HuH-7.5 (cell line): ENCODE measurements around the gene RAD51B.
A peak's percentile ranks its signal among the peaks of the same experiment; 100 is the strongest.
"Not testable (repeated sequence)": the region's sequence is repeated elsewhere in the genome, so short reads cannot be mapped to it uniquely, and the experiment has no call there.

Experiments used
- DNase-seq: peaks from one replicate; pipeline ENCODE4 v3.0.0; 2011; ENCODE audit warnings: low spot score

RAD51B gene

DNA sequence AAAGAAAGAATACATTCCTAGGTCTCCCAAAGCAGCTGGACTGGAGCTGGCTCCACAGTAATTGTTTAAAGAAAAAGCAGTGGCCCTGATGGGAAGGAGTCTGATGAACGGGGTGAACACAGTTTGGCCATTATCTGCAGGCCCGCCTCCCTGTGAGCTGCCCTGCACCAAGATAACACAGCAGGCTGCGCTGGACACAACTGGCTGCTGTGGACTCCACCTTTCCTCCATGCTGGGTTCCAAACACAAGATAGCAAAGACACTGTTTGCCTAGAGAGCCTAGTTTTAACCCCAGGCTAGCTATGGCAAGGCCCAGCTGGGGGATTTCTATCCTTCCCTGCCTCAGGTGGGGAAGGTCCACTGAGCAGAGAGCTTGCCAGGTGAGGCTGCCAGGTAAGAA is 938.7 kb downstream of the RAD51B start:
- DNase-seq, result no peak

DNA sequence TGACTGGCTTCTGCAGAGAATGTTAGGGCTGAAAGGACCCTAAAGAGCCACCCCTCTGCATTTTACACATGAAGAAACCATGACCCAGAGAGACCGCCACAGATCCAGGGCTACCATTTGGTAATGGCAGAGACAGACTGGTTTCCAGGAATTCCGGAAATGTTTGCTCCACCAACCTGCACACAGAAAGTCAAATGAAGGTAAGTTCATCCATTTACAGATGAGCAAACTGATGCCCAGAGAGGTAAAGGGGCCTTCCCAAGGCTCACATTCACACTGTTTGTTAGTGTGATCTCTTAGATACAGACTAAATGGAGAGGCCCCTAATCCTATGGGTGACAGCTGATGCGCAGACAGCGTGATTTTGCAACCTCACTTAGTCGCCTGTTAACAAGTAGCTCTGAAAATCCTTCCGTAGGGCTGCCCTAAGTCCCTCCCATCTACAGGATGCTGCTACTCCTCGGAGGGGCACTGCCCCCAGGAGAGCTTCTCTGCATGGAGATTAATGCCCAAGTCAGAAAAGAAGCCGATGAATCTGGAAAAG is 939.5 kb downstream of the RAD51B start:
- DNase-seq, result no peak

DNA sequence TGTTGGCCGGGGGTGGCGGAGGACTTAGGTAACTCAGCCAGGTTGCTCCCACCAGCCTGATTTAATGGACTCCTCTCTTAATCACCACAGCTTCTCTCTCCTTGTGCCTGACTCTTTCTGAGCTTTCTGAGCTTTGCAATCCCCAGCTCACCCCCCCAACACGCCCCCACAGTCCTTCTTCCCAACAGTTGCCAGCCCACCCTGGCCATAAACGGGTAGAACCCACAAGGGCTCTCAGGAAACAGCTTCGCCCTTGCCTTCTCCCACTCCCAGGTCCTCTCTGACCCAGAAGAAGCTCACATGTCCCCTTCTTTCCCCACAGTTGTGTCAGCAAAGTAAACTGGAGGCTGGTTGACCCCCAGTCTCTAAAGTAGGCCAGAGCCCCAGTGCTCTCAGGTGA is 940.4 kb downstream of the RAD51B start:
- DNase-seq, result no peak

DNA sequence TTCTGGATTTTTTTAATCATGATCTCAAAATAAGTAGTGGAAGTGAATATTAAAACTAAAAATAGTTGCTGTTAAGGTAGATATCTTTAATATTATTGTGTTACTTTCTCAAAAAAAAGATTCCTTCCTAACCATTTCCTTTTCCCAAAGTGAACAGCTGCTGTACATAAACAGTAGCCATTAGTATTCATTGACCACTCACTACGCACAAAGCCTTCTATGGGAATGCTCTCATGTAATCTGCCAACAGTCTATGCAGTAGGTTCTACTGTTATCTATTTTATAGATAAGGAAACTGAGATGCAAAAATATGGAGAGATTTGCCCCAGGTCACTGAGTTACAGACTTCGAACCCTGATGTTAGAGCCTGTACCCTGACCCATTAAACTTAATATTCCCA is 941.2 kb downstream of the RAD51B start:
- DNase-seq, result no peak

DNA sequence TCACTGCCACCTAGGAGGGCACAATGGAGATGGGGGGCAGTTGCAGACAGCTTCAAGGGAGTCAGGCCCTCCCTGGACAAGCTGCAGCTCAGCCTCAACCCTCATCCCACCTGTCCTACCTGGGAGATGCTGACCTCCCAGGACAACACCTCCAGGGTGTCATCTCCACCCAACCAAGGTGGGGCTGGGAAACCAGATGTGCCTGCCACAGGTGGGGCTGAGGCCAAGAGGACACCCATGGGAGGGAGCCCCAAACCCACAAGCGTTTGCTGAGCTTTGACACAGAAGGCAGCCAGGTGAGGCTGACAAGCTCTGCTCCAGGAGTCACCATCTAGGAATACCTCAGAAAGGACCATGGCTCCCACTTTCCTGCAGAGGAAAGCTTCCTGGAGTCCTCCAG is 941.8 kb downstream of the RAD51B start:
- DNase-seq, result no peak

DNA sequence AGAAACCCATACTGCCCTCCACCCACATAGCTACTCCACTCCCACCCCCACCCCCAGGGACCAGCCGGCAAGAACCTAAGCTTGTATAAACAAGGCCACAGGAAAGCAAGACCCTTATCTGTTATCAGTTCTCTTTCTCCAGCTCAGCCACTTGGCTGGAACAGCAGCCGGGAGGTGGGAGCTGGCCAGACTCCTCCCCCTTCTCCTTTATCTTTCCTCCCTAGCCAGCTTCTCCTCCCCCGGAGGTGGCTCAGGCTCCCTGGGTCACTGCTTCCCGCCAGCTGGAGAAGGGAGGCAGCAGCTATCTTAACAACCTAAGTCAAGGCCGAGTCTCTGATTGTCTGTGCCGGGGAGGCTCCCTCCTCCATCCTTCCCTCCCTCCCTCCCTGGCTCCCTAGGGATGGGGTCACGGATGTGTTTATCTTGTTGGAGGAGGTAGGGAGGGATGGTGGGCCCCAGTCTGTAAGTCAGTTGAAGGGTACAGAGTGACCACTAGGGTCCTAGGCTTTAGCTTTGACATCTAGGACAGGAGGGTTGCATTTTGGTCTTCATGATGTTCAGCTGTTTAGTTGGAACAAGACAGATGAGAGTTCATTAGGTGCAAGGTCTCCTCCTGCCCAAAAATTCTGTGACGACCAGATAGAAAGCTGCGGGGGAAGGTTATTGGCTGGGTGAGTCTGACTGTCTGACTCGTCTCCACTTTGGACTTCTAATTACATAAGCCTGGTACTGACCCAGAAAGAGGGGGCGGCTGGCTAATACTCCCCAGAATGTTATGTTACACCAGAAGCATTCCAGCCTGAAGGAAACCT is 943.6 kb downstream of the RAD51B start:
- DNase-seq, result peak; percentile 54

DNA sequence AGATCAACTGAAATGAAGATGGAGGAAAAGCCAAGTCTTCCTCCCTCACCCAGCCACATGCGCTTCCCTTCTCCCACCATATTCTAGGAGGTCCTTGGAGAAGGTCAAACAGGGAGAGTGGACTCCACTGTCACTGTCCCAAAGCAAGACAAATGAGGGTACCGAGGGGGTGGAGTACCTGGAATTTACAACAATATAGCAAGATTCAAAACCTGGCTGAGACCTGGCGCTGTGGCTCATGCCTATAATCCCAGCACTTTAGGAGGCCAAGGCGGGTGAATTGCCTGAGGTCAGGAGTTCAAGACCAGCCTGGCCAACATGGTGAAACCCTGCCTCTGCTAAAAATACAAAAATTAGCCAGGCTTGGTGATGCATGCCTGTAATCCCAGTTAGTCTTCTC is 944.3 kb downstream of the RAD51B start:
- not testable (repeated sequence) for DNase-seq

DNA sequence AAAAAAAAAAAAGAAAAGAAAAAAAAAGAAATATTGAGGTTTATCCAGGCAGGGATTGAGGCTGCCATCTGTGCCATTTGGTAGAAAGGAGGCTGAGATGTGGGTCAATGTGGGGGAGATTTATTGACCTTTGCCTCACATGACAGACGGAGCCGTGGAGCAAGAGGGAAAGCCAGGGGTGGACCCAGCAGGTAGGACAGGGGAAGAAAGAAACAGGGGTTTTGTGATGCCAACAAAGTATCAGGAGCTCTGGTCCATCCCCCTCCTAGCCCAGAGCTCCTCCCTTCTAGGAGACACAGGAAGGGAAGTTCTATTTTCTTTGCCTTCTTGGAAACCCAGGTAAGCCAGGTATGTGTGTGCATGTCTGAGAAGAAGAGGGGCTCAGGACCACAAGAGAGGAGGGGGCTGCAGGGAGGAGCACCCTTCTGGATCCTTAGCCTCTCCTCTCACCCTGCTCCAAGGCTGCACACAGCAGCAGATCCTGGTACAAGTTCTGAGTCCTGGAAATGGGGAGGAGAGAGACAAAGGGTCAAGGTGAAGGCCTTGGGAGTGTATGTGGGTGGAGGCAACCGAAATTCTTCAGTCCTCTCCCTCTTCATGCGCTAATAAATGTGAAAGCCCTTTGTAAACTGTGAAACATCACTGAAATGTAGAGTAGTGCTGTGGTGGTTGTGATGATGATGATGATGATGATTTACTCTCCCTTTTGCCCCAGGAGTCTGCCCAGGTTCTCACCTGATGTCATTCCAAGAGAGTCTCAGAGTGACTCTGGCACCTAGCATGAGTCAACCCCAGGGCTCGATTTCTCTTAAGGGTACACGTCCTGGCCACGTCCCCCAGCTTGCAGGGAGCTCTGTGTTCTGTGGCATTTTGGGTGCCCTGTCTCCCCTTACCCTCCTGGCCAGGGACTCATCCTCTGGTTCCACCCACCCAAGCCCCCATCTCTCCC is 947.0 kb downstream of the RAD51B start:
- DNase-seq, result no peak

DNA sequence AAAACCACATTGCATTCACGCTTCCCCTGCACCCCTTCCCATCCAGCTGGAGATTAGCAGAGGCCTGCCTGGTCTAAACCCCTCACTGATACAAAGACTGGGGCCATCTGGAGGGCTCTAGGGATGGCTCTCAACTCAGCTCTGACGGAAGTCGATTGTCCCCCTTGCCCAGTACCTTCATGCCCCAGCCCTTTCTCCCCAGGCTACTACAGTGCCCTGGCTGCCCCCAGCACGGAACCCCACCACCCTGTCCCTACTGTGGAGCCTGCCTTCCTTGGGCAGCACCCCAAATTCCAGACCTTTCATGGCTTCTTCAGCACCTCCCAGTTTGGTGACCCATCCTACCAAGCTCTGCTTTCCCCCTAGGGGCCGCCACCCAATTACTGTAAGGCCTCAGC is 947.7 kb downstream of the RAD51B start:
- DNase-seq, result no peak

DNA sequence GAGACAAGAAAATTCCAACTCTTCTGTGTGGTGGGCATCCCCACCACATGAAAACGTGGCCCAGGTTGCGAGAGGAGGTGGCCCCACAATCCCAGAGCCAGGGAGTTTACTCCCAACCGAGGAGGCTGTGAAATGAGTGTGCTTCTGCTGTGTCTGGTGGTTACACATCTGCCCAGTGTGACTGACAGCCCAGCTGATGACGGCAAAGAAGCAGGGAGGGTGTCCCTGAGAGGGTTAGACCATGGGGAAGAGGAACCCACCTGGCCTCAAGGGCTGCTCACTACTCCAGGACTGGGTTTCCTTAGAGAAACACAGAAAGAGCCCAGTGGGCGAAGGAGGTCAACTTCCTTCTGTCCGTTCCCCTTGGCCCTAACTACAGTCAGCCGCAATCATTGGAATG is 948.7 kb downstream of the RAD51B start:
- no peak for DNase-seq

DNA sequence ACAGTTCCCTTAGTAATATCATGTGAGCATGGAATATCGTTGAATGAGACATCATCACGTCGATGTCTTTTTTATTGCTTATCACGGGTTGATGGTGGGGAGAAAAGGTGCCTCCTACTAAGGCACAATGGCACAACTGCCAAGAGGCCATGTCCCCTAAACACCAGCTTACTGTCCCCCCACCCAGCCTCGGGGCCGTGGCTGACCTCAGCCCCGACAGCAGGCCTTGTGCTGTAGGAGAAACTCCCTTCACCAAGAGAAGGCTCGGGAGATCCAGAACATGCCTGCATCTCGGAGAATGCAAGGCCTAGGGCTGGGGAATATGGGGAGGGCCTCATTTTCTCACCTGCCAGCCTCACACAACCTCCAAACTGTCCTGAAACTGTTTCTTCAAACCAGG is 950.5 kb downstream of the RAD51B start:
- DNase-seq, result no peak

DNA sequence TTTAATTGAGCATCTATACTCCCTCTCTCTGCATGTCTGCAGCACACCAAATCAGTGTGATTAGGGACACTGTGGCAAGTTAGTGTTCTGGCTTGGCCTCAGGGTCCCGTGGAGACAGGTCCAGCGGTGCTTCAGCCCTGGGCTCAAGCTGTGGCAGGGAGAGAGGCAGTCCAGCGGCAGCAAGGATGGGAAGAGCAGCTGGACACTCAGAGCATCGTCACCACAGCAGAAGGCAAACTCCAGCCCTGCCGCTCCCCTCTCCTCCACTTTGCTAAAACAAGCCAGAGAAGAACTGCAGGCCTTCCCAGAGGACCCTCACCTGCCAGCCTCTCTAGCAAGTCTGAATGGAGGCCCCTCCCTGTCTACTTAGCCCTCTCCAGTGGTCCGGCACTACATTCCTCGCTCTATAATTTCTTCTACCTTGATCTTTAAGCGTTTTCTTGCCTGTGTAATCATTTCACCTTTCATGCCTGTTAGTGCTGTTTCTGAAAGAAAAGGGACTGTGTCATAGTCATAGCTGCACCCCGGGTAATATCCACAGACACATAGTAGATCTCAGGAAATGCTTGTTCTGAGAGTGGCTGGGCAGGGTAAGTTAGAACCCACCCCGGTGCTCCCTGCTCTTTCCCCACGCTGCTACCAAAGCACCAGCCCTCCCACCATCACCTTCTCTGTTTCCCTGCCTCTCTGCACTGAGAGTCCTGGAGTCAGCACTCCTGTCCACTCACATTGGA is 951.1 kb downstream of the RAD51B start:
- no peak for DNase-seq

DNA sequence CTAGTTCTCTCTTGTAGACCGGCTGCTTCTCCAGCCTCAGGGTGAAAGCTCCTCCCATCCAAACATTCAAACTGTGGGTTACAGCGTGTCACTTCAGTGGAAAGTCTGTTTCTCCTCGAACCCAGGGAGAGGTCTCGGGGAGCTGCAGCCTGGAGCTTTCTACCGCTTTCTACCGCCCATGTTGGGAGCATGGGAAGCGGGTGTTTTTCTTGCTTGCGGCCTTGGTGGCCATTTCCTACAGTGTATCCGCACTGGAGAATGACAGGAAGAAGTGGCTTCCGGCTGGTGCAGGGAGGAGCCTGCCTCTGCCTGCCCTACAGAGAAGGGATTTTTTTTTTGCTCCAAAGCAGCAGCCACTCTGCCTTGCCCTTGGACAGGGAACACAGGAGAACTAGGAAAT is 952.1 kb downstream of the RAD51B start:
- DNase-seq, result no peak

DNA sequence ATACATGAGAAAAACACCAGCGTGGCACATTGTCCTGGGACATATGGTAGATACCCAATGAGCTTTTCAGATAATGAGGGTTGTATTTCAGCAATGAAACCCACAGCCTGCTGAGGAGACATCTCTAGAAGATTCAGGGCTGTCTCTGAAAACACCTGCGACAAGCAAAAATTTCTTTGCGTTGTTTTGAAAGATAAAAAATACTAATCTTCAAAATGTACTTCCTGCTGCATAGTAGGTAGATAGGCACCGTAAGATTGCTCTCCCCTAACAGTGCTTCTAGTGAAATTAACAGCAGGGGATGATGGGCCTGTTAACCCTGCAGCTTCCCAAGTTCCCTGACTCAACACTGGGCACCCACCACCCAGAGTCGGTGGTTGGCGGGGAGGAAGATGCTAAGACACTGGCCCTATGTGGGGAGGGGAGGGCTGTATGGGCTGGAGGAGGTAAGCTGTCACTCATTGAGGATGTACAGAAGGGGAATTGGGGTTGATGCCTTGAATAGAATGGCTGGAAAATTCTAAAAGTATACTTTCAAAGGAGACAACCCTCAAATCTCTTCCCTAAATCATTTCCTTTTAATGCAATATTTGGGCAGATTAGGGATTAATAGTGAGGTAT is 953.3 kb downstream of the RAD51B start:
- no peak for DNase-seq

DNA sequence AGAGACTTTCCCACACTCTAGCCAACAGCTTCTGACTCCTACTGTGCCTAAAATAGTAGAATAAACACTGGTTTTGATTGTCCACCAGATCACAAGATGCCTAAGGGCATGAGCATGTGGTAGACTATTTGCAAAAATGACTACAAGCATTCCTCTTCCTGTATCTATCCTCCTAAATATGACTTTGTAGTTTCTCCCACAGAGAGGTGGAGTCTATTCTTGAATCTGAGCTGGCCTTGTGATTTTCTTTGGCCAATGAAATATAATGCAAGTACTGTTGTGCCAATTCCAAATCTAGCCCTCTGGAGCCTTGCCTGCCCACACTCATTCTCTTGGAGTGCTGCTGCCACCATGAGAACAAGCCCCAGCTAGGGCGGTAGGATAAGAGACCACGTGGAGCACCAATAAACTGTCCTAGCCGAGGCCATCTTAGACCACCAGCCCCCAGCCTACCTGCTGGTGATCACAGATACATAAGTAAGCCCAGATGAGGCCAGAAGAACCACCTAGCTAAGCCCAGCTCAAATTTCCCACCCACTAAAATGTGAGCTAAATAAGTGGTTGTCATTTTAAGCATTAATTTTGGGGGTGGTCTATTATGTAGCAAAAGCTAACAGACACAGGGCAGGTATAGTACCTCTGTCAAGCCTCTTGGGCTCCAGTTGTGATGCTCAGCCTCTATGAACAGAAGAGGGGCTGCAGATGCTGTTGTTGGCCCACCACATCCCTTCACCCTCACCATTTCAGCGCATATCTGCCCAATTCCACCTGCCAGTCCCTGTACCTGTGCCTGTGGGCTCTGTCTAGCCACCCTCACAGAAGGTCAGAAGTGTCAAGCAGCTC is 955.4 kb downstream of the RAD51B start:
- DNase-seq, result no peak

DNA sequence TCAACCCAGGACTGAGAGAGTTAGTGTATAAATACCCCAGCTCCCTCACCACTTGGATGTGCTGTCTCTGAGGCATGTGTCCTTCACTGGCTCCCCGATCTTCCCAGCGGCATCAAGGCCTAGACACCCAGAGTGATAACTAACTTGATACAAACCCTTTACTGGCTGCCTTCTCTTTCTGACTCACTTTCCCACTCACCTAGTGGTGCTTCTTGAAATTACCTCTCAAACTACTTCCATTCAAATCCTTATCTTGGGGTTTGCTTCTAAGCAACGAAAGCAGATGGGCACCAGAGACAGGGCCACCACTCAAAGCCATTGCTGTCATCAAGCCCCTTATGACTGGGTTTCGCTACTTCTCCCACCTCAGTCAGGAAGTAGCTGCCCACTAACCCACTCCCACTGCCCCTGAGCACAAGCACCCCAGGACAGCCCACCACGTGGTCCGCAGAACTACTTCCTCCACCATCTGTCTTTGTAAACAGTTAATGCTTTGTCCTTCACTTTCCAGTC is 956.1 kb downstream of the RAD51B start:
- DNase-seq, result no peak

DNA sequence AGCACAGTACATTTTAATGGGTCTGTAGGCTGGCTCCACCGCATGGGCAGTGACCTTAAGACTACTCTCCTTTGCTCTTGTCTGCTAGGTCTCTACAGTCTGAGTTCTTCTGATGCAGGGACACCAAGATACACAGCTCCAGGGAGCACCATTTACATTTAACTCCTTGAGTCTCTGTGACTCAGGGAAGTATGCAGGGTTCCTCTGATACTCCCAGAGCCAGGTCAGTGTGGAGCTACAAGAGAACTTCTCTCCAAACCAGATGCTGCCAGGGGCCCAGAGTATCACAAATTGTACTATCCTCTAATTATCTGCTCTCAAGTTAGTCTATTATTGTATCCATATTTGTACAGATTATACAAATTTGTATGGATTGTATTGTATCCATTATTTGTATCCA is 958.1 kb downstream of the RAD51B start:
- no peak for DNase-seq
